ENCODE data around the gene IREB2. TPM values are rescaled to one million over a fixed set of nuclear protein-coding genes. Genes with fewer than 3 reads are reported as not detected.

IREB2 gene
- total RNA-seq, 1 donor from 2014 or later, result 82.4 TPM

DNA sequence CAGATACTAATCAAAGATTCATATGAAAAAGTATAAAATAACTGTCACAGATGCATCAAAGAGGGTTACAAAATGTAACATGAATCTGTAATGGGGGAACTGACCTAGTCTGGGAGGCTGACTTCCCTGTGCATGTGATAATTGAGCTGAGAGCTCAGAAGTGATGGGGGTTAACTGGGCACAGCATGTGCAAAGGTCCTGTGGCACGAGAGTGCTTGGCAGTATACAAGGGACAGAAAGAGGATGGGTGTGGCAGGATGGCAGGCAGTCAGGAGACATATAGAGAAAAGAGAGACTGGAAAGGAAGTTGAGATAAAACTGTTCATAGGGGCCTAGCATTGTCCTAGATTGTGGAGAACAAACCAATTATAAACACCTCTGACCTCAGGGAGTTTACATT is 47.8 kb upstream of the IREB2 start:
- Mint-ChIP-seq H3K9me3 (ENCODE audit: unreplicated experiment) (peaks cover 2% of the 10 kb centered on the region), H3K4me3 (ENCODE audit: unreplicated experiment) (no peak overlapping the region), H3K27ac (ENCODE audit: unreplicated experiment) (no peak overlapping the region), H3K27me3 (ENCODE audit: unreplicated experiment) (no peaks in the 10 kb centered on the region), H3K36me3 (ENCODE audit: unreplicated experiment) (no peaks in the 10 kb centered on the region), H3K4me1 (ENCODE audit: low read depth, unreplicated experiment) (no peaks in the 10 kb centered on the region)
- DNase-seq, result no peak
- TF ChIP-seq, protein P1, sequence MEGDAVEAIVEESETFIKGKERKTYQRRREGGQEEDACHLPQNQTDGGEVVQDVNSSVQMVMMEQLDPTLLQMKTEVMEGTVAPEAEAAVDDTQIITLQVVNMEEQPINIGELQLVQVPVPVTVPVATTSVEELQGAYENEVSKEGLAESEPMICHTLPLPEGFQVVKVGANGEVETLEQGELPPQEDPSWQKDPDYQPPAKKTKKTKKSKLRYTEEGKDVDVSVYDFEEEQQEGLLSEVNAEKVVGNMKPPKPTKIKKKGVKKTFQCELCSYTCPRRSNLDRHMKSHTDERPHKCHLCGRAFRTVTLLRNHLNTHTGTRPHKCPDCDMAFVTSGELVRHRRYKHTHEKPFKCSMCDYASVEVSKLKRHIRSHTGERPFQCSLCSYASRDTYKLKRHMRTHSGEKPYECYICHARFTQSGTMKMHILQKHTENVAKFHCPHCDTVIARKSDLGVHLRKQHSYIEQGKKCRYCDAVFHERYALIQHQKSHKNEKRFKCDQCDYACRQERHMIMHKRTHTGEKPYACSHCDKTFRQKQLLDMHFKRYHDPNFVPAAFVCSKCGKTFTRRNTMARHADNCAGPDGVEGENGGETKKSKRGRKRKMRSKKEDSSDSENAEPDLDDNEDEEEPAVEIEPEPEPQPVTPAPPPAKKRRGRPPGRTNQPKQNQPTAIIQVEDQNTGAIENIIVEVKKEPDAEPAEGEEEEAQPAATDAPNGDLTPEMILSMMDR (IDR thresholded peaks at IDR 0.05; ENCODE audit: partially characterized antibody, unreplicated experiment), result no peak

DNA sequence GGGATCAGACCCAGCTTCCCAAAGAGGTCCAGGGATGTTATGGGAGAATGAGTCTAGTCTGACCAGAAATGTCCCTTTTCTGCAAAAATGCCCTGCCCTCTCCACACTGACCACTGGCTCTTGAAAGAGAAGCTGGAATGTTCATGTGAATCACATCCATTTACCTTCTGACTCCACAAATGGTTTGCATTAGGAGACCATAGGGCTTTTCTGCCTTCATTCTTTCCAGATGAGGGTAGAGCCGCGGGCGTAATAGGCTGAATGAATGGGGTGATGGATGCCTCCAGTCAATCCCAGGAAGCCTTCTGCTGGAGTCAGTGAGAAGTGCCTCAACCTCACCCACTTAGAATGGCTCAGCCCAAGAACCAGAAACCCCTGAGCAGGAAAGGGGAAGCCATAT is 47.2 kb upstream of the IREB2 start:
- H3K27ac Mint-ChIP-seq (ENCODE audit: unreplicated experiment), result no peak overlapping the region
- no peaks in the 10 kb centered on the region for H3K4me1 Mint-ChIP-seq (ENCODE audit: low read depth, unreplicated experiment)
- TF ChIP-seq, protein P1 (IDR thresholded peaks at IDR 0.05; ENCODE audit: partially characterized antibody, unreplicated experiment), result no peak
- DNase-seq, result no peak
- H3K4me3 Mint-ChIP-seq (ENCODE audit: unreplicated experiment), result no peak overlapping the region
- H3K36me3 Mint-ChIP-seq (ENCODE audit: unreplicated experiment), result no peaks in the 10 kb centered on the region
- H3K27me3 Mint-ChIP-seq (ENCODE audit: unreplicated experiment), result no peaks in the 10 kb centered on the region
- no peaks in the 10 kb centered on the region for H3K9me3 Mint-ChIP-seq (ENCODE audit: unreplicated experiment)

DNA sequence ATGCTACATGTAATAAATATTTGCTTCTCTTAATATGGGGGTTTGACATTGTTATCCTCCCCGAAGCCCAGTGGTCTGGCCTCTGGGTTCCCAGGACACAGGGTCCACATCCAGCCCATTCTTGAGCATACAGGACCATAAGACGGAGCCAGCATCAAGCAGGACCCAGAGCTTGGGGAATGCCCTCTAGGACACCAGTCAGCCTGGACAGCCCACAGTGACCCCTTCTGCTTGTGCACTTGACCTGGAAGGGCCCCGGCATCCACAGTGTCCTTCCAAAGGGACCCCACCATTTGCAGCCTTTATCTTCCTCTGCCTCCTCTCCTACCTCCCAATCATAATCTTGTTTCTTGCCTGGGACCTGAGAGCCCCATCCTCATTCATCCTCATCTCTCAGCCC is 46.2 kb upstream of the IREB2 start:
- Mint-ChIP-seq H3K4me1 (ENCODE audit: low read depth, unreplicated experiment) (no peaks in the 10 kb centered on the region), H3K27me3 (ENCODE audit: unreplicated experiment) (no peaks in the 10 kb centered on the region), H3K27ac (ENCODE audit: unreplicated experiment) (no peak overlapping the region), H3K36me3 (ENCODE audit: unreplicated experiment) (peaks cover 5% of the 10 kb centered on the region), H3K4me3 (ENCODE audit: unreplicated experiment) (no peak overlapping the region), H3K9me3 (ENCODE audit: unreplicated experiment) (peaks cover 1% of the 10 kb centered on the region)
- TF ChIP-seq, protein P1 (IDR thresholded peaks at IDR 0.05; ENCODE audit: partially characterized antibody, unreplicated experiment), result no peak
- no peak for DNase-seq

- no peak overlapping the region for H3K27ac Mint-ChIP-seq (ENCODE audit: unreplicated experiment)
- H3K36me3 Mint-ChIP-seq (ENCODE audit: unreplicated experiment), result peaks cover 6% of the 10 kb centered on the region
- no peaks in the 10 kb centered on the region for H3K27me3 Mint-ChIP-seq (ENCODE audit: unreplicated experiment)
- peaks cover 1% of the 10 kb centered on the region for H3K9me3 Mint-ChIP-seq (ENCODE audit: unreplicated experiment)
- TF ChIP-seq, protein P1 (IDR thresholded peaks at IDR 0.05; ENCODE audit: partially characterized antibody, unreplicated experiment), result no peak
- H3K4me3 Mint-ChIP-seq (ENCODE audit: unreplicated experiment), result no peak overlapping the region
- no peaks in the 10 kb centered on the region for H3K4me1 Mint-ChIP-seq (ENCODE audit: low read depth, unreplicated experiment)
- DNase-seq, result no peak
Measured at GRCh38 chr15:78392430-78392829, 45.6 kb upstream of the IREB2 start.

DNA sequence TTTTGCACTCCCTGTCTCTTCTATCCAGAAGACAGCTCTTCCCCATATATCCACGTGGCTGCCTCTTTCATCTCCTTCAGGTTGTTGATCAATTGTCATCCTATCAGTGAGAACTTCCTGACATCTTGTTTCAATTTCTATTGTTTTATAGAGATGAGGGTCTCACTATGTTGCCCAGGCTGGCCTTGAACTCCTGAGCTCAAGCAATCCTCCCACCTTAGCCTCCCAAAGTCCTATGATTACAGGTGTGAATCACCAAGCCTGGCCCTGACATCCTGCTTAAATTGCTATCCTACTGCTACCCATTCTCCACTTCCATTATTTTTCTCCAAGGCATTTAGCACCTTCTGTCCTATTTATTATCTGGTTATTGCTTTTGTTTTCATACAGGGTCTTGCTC is 44.9 kb upstream of the IREB2 start:
- Mint-ChIP-seq H3K27ac (ENCODE audit: unreplicated experiment) (no peak overlapping the region), H3K27me3 (ENCODE audit: unreplicated experiment) (no peaks in the 10 kb centered on the region), H3K4me3 (ENCODE audit: unreplicated experiment) (no peak overlapping the region), H3K36me3 (ENCODE audit: unreplicated experiment) (peaks cover 6% of the 10 kb centered on the region), H3K4me1 (ENCODE audit: low read depth, unreplicated experiment) (no peaks in the 10 kb centered on the region), H3K9me3 (ENCODE audit: unreplicated experiment) (peaks cover 1% of the 10 kb centered on the region)
- no peak for DNase-seq
- TF ChIP-seq, protein P1 (IDR thresholded peaks at IDR 0.05; ENCODE audit: partially characterized antibody, unreplicated experiment), result no peak

Measured in glutamatergic neuron (in vitro differentiated cells).